SU-DHL-6 (cell line): Measurements from ENCODE around the gene AGAP1.

Source experiments
- H2AFZ ChIP-seq: fragments of 200-600 bp; sonication (generic); 2 replicates; pipeline ENCODE4 v1.6.1; 2014; ENCODE audit warnings: low read depth, mild to moderate bottlenecking, moderate library complexity, mixed read lengths, antibody characterized with exemption, low read length; ENCODE audit not compliant: severe bottlenecking
- H3F3A ChIP-seq: fragments of 200-600 bp; shearing (Covaris generic); 2 replicates; pipeline ENCODE4 v1.6.0; 2016; ENCODE audit warnings: antibody characterized with exemption, mild to moderate bottlenecking; ENCODE audit not compliant: insufficient read depth
- H3K27ac ChIP-seq: fragments of 200-600 bp; sonication (generic); 2 replicates; pipeline ENCODE4 v1.5.1; 2016; ENCODE audit warnings: low read depth, mild to moderate bottlenecking, low read length, moderate library complexity, mixed read lengths
- H3K27me3 ChIP-seq: fragments of 200-600 bp; sonication (generic), shearing (Covaris generic); 2 replicates; pipeline ENCODE4 v1.6.0; 2014; ENCODE audit warnings: mild to moderate bottlenecking, low read length
- H3K36me3 ChIP-seq: fragments of 200-600 bp; sonication (generic); 2 replicates; pipeline ENCODE4 v1.6.1; 2014; ENCODE audit warnings: mild to moderate bottlenecking, low read length, mixed read lengths
- H3K4me2 ChIP-seq: fragments of 300-600, 200-600 bp; shearing (Covaris generic), sonication (generic); 2 replicates; pipeline ENCODE4 v1.6.0; 2014; ENCODE audit warnings: low read length, low read depth, mild to moderate bottlenecking; ENCODE audit not compliant: poor library complexity, severe bottlenecking
- H3K4me3 ChIP-seq: fragments of 200-600 bp; sonication (generic); 2 replicates; pipeline ENCODE4 v1.5.1; 2014; ENCODE audit warnings: antibody characterized with exemption, low read length, mild to moderate bottlenecking, mixed read lengths; ENCODE audit not compliant: insufficient read depth, poor library complexity, severe bottlenecking
- H3K79me2 ChIP-seq: fragments of 200-600 bp; sonication (generic); 2 replicates; pipeline ENCODE4 v1.6.1; 2014; ENCODE audit warnings: mild to moderate bottlenecking, low read length, moderate library complexity; ENCODE audit not compliant: insufficient read depth
- H3K9ac ChIP-seq: fragments of 200-600 bp; sonication (generic); 2 replicates; pipeline ENCODE4 v1.7.0; 2014; ENCODE audit warnings: mild to moderate bottlenecking, low read length
- H3K9me2 ChIP-seq: fragments of 200-600 bp; sonication (generic); replicated peaks from 2 replicates; pipeline ENCODE4 v1.6.1; 2014; ENCODE audit warnings: low read length; ENCODE audit not compliant: insufficient read depth
- H3K9me3 ChIP-seq: fragments of 200-600 bp; sonication (generic); 2 replicates; pipeline ENCODE4 v1.6.1; 2014; ENCODE audit warnings: low read length, mixed read lengths; ENCODE audit not compliant: insufficient read depth
- H4K20me1 ChIP-seq: fragments of 200-600 bp; sonication (generic); 2 replicates; pipeline ENCODE4 v1.6.1; 2014; ENCODE audit warnings: low read depth, mild to moderate bottlenecking, antibody characterized with exemption, low read length, moderate library complexity, mixed read lengths
- CTCF ChIP-seq: fragments of 200-600 bp; sonication (generic); IDR thresholded peaks from one replicate; pipeline ENCODE4 v1.5.1; 2017; ENCODE audit warnings: antibody characterized with exemption, mild to moderate bottlenecking, low read length, moderate library complexity; ENCODE audit not compliant: insufficient read depth, poor library complexity, severe bottlenecking
- EZH2phosphoT487 ChIP-seq: fragments of 200-600 bp; sonication (generic), shearing (Covaris generic); conservative IDR thresholded peaks from 2 replicates; pipeline ENCODE4 v1.6.1; 2018; ENCODE audit warnings: mild to moderate bottlenecking, antibody characterized with exemption, low read length, moderate library complexity, mixed read lengths

AGAP1 gene

GRCh38 chr2:236163471-236164200, 669.8 kb downstream of the AGAP1 start:
- Histone ChIP-seq H3K27me3 (no peaks in the 10 kb centered on the region), H3K36me3 (no peaks in the 10 kb centered on the region), H3F3A (no peaks in the 10 kb centered on the region), H2AFZ (no peak overlapping the region), H3K4me3 (no peak overlapping the region), H3K27ac (no peak overlapping the region), H3K9me3 (no peaks in the 10 kb centered on the region), H3K9ac (no peak overlapping the region), H4K20me1 (no peaks in the 10 kb centered on the region), H3K9me2 (no peaks in the 10 kb centered on the region), H3K79me2 (no peaks in the 10 kb centered on the region), H3K4me2 (no peak overlapping the region)
- TF ChIP-seq CTCF = no peak
- TF ChIP-seq EZH2phosphoT487 = no peak

- H3K79me2 ChIP-seq = no peaks in the 10 kb centered on the region
- H3K4me3 ChIP-seq = no peak overlapping the region
- no peak overlapping the region for H3K9ac ChIP-seq
- no peaks in the 10 kb centered on the region for H3K9me3 ChIP-seq
- no peaks in the 10 kb centered on the region for H4K20me1 ChIP-seq
- no peaks in the 10 kb centered on the region for H3K36me3 ChIP-seq
- TF ChIP-seq EZH2phosphoT487 = no peak
- TF ChIP-seq CTCF = no peak
- H3F3A ChIP-seq = no peaks in the 10 kb centered on the region
- H3K27me3 ChIP-seq = no peaks in the 10 kb centered on the region
- H2AFZ ChIP-seq = no peak overlapping the region
- no peak overlapping the region for H3K27ac ChIP-seq
- H3K4me2 ChIP-seq = no peak overlapping the region
- no peaks in the 10 kb centered on the region for H3K9me2 ChIP-seq
These were observed 670.5 kb downstream of the AGAP1 start for GRCh38 chr2:236164201-236164924.

GRCh38 chr2:236164925-236165841, 671.3 kb downstream of the AGAP1 start:
- Histone ChIP-seq H3K4me3 (no peak overlapping the region), H3K79me2 (no peaks in the 10 kb centered on the region), H3K36me3 (no peaks in the 10 kb centered on the region), H3K9ac (no peak overlapping the region), H2AFZ (no peak overlapping the region), H3K27me3 (no peaks in the 10 kb centered on the region), H3K27ac (no peak overlapping the region), H4K20me1 (no peaks in the 10 kb centered on the region), H3K9me2 (no peaks in the 10 kb centered on the region), H3K9me3 (no peaks in the 10 kb centered on the region), H3K4me2 (no peak overlapping the region), H3F3A (no peaks in the 10 kb centered on the region)
- TF ChIP-seq EZH2phosphoT487 (no peak), CTCF (no peak)
